Left forelimb (tissue), 1 donor: ENCODE results near the gene CBR1.

Experiments
- DNase-seq: peaks from one replicate; pipeline ENCODE4 v3.0.0-alpha.2; 2018; ENCODE audit warnings: low spot score

CBR1 gene

DNA sequence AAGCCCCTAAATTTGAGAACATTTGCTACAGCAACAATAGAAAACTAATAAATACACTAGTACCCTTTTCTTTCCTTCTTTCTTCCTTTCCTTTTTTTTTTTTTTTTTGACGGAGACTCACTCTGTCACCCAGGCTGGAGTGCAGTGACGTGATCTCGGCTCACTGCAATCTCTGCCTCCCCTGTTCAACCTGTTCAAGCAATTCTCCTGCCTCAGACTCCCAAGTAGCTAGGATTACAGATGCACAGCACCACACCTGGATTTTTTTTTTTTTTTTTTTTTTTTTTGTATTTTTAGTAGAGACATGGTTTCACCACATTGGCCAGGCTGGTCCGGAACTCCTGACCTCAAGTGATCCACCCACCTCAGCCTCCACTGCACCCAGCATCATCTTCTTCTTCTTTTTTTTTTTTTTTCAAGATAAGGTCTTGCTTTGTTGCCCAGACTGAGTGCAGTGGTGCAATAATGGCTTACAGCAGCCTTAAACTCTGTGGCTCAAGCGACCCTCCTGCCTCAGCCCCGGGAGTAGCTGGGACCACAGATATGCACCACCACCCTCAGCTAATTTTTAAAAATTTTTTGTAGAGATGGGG, 45.4 kb downstream of the CBR1 start:
- DNase-seq = no peak

DNA sequence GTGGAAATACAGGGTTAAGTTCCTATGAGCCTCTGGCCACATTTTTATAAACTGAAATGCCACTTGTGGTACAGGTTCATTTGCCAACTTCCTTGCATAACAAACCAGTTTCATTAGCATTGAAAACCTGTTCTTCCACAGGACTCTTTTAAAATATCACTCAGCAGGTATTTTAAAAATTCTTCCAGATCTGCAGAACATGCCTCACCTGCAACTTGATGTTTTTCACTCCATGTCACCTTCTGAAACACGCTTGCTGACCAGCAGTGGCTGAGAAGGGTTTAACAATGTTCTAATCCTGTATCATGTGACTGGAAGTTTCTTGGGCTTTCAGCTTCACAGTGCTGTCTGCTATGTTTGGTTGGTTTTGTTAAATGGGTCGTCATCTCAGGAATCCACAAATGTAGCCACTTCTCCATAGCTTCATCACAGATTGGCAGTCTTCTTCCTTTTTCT, 47.5 kb downstream of the CBR1 start:
- DNase-seq = no peak

DNA sequence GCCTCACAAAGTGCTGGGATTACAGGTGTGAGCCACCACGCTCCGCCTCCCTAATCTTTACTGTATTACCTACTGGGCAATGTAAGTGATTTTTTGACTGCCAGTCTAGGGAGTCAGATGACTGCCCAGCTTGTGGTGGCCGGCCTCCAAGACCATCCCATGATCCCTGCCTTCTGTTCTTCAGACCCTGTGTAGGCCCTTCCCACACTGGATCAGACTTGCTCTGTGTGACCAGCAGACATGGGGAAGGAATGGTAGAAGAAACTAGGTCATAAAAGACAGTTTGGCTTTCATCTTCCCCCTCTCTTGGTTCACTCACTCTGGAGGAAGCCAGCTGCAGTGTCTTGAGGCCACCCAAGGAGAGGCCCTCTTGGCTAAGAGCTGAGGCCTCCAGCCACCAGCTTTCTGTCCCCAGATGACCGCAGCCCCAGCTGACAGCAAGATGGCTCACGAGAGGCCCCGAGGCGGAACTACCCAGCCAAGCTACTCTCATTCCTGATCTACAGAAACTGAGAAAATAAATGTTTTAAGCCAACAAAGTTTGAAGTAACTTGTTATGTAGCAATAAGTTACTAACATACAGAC, 50.6 kb downstream of the CBR1 start:
- DNase-seq = no peak
